Measurements from ENCODE around the gene RAE1.

Gene RAE1

GRCh38 chr20:57425150-57426013 is 74.3 kb downstream of the RAE1 start:
- in situ Hi-C loops (cut with MboI; ENCODE audit: low sequenced_read_pairs), result no loop called here

- in situ Hi-C loops (cut with MboI; ENCODE audit: low sequenced_read_pairs), result no loop called here
Measured at GRCh38 chr20:57426271-57426689, 75.2 kb downstream of the RAE1 start.

DNA sequence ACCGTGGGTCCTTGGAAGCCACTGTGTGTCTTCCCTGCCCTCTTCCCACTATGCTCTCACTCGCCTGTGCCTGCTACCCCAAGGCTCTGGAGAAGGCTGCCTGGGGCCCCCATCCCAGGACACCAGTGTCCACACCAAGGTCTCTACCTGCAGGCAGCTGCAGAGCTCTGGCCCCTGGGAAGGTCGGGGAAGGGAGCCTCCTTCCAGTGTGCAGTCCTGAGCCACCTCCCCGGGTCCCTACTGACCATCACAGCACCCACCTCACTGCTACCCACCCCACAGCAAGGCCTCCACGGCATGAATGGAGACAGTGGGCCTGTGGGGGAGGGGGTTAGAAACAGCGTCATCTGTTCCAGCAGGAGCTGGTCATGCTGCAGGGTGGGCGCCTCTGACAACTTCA is 75.8 kb downstream of the RAE1 start:
- in situ Hi-C loops (cut with MboI; ENCODE audit: low sequenced_read_pairs), result no loop called here

- in situ Hi-C loops (cut with MboI; ENCODE audit: low sequenced_read_pairs), result no loop called here
Measured at GRCh38 chr20:57428324-57429158, 77.5 kb downstream of the RAE1 start.

All from HL-60/S4 (cell line).